Endothelial cell of umbilical vein (primary cell): ENCODE results near the gene PLCB4.

Experiments
- MYC ChIP-seq: IDR thresholded peaks from one replicate; pipeline ENCODE4 v1.6.1; 2011; ENCODE audit warnings: mild to moderate bottlenecking, low read depth, low read length
- TF ChIP-seq, protein P1 (sequence below), 2 donors: IDR thresholded peaks; 1 replicate in 1 of 2; 2 replicates in 1 of 2; pipeline ENCODE4 v1.5.1; 2011; ENCODE audit warnings: low read length in 2 of 2, mild to moderate bottlenecking in 2 of 2, moderate library complexity in 2 of 2, control low read depth in 1 of 2, inconsistent platforms in 1 of 2, low read depth in 1 of 2; ENCODE audit not compliant: insufficient read depth in 1 of 2; ENCODE audit errors: extremely low read depth in 1 of 2

DNA sequence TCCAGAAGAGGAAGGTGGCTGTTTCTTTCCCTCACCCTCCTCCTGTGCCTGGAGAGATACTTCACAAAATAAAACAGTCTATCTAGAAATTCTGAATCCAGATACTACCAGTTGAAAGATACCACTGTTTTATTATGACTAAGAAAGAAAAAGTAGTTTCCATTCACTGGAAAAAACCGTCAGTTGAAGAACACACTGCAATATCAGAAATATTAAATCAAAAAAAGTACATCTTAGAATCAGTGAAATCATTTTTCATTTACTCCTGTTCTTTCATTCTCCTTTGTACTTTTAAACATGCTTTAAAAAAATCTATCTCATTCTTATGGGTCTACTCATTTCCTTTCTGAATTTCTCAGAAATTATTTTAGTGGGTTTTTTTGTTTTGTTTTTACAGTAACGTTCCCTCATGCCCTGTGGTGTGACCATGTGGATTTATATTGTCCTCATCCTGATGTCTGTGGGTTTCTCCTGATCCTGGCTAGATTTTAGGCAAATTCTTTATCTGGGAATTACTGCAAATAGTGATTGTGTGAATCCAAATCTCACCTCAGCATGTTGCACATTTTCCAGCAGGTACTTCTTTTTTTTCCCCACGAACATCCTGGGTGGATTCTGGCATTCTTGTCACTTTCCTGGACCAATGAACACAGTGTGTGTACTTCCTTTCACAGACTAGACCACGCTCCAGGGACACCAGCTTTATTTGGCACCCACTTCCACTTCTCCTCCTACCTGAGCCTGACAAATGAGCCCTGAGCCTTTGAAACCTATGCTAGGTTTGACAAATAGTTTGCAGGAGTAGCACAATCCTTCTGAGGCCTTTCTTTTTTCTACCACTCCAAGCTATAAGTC, 331.5 kb downstream of the PLCB4 start:
- TF ChIP-seq, protein P1, sequence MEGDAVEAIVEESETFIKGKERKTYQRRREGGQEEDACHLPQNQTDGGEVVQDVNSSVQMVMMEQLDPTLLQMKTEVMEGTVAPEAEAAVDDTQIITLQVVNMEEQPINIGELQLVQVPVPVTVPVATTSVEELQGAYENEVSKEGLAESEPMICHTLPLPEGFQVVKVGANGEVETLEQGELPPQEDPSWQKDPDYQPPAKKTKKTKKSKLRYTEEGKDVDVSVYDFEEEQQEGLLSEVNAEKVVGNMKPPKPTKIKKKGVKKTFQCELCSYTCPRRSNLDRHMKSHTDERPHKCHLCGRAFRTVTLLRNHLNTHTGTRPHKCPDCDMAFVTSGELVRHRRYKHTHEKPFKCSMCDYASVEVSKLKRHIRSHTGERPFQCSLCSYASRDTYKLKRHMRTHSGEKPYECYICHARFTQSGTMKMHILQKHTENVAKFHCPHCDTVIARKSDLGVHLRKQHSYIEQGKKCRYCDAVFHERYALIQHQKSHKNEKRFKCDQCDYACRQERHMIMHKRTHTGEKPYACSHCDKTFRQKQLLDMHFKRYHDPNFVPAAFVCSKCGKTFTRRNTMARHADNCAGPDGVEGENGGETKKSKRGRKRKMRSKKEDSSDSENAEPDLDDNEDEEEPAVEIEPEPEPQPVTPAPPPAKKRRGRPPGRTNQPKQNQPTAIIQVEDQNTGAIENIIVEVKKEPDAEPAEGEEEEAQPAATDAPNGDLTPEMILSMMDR (IDR thresholded peaks at IDR 0.05; ENCODE audit: extremely low read depth in 1 of 2, insufficient read depth in 1 of 2, low read depth in 1 of 2, low read length in 2 of 2): no peak
- TF ChIP-seq MYC: no peak
